Measurements from ENCODE around the gene ORMDL1.

ORMDL1 gene

DNA sequence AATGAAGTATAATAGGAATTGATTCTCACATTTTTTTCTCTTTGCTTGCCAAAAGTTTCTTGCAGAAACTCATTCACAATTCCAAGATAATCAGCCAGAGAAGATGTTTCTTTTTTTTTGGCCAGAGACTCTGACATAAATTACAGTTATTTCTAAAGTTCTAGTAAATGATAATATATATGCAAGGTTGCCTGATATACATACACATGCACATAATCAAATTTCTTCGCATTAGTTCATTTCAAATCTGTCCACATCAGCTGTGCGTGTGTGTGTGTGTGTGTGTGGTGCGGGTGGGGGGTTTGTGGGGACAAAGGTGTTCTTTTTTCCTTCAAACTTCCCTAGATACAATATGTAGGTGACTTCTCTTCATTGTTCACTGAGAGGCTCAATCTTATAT lies 54.7 kb downstream of the ORMDL1 start:
- no peak for DNase-seq (ENCODE audit: insufficient read length, low spot score)
- no peak for FAIRE-seq
- no peak for TF ChIP-seq CTCF (IDR thresholded peaks at IDR 0.05; ENCODE audit: insufficient read depth, missing control alignments)

DNA sequence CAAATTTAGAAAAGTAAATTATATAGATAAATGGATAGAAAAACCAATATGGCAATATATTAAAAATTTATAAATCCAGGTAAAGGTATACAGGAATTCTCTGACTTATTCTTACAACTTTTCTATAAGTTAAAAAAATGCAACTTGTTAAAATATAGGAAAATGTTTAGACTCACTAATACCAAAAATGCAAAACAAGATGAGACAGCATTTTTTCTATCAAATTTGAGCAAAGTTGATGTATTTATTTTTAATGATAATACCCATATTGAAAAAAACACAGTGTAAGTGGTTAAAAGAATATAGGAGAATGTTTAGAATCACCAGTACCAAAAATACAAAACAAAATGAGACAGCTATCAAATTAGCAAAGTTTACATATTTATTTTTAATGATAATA lies 57.3 kb downstream of the ORMDL1 start:
- no peak for FAIRE-seq
- TF ChIP-seq CTCF (IDR thresholded peaks at IDR 0.05; ENCODE audit: insufficient read depth, missing control alignments), result no peak
- no peak for DNase-seq (ENCODE audit: insufficient read length, low spot score)

DNA sequence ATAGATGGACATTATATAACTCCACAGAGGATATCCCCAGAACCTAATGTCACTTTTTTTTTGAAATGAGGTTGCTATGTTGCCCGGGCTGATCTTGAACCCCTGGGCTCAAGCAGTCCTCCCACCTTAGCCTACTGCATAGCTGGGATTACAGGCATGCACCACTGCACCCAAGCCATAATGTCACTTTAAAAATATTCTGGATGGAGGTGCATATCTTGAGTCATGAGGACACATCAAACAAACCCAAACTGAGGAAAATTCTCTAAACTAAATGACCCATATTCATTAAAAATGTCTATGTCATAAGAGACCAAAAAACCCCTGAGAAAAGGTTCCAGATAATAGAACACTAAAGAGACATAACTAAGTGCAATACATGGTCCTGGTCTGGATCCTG lies 57.9 kb downstream of the ORMDL1 start:
- no peak for DNase-seq (ENCODE audit: insufficient read length, low spot score)
- no peak for TF ChIP-seq CTCF (IDR thresholded peaks at IDR 0.05; ENCODE audit: insufficient read depth, missing control alignments)
- FAIRE-seq, result no peak

- no peak for DNase-seq (ENCODE audit: insufficient read length, low spot score)
- TF ChIP-seq CTCF (IDR thresholded peaks at IDR 0.05; ENCODE audit: insufficient read depth, missing control alignments), result no peak
- FAIRE-seq, result no peak
These were observed 60.9 kb downstream of the ORMDL1 start for GRCh38 chr2:189723192-189723591.

Measured in D721Med (cell line).